ENCODE data around the gene EHMT1.

EHMT1 gene

GRCh38 chr9:137685035-137685740 is 66.4 kb downstream of the EHMT1 start:
- no peaks in the 10 kb centered on the region for H3K36me3 ChIP-seq (ENCODE audit: control insufficient read depth in 2 of 2, insufficient read depth in 2 of 2, low read length in 2 of 2)
- no peak overlapping the region for H3K27ac ChIP-seq (ENCODE audit: low read length)
- peaks cover 11% of the 10 kb centered on the region for H3K4me1 ChIP-seq (ENCODE audit: control insufficient read depth, insufficient read depth, low read length)

GRCh38 chr9:137685741-137686420 is 67.1 kb downstream of the EHMT1 start:
- Histone ChIP-seq H3K36me3 (ENCODE audit: control insufficient read depth in 2 of 2, insufficient read depth in 2 of 2, low read length in 2 of 2) (no peaks in the 10 kb centered on the region), H3K4me3 (ENCODE audit: low read length in 2 of 2) (no peak overlapping the region), H3K4me1 (ENCODE audit: control insufficient read depth, insufficient read depth, low read length) (peaks cover 9% of the 10 kb centered on the region), H3K27ac (ENCODE audit: low read length) (no peak overlapping the region), H3K9ac (ENCODE audit: low read length in 2 of 2) (no peak overlapping the region), H3K9me3 (ENCODE audit: control insufficient read depth in 2 of 2, low read length in 2 of 2) (no peaks in the 10 kb centered on the region), H3K27me3 (ENCODE audit: control insufficient read depth in 1 of 2, insufficient read depth in 2 of 2, low read length in 2 of 2) (no peaks in the 10 kb centered on the region)

More at GRCh38 chr9:137685035-137685740, 66.4 kb downstream of the EHMT1 start:
- Histone ChIP-seq H3K27me3 (ENCODE audit: control insufficient read depth in 1 of 2, insufficient read depth in 2 of 2, low read length in 2 of 2) (no peaks in the 10 kb centered on the region), H3K4me3 (ENCODE audit: low read length in 2 of 2) (no peak overlapping the region), H3K9me3 (ENCODE audit: control insufficient read depth in 2 of 2, low read length in 2 of 2) (no peaks in the 10 kb centered on the region), H3K9ac (ENCODE audit: low read length in 2 of 2) (no peak overlapping the region)

- Histone ChIP-seq H3K9ac (ENCODE audit: low read length in 2 of 2) (no peak overlapping the region), H3K9me3 (ENCODE audit: control insufficient read depth in 2 of 2, low read length in 2 of 2) (no peaks in the 10 kb centered on the region), H3K27ac (ENCODE audit: low read length) (no peak overlapping the region), H3K4me3 (ENCODE audit: low read length in 2 of 2) (no peak overlapping the region), H3K4me1 (ENCODE audit: control insufficient read depth, insufficient read depth, low read length) (peaks cover 10% of the 10 kb centered on the region), H3K27me3 (ENCODE audit: control insufficient read depth in 1 of 2, insufficient read depth in 2 of 2, low read length in 2 of 2) (no peaks in the 10 kb centered on the region), H3K36me3 (ENCODE audit: control insufficient read depth in 2 of 2, insufficient read depth in 2 of 2, low read length in 2 of 2) (no peaks in the 10 kb centered on the region)
Measured at GRCh38 chr9:137688261-137688660, 69.5 kb downstream of the EHMT1 start.

- no peak overlapping the region for H3K27ac ChIP-seq (ENCODE audit: low read length)
- H3K36me3 ChIP-seq (ENCODE audit: control insufficient read depth in 2 of 2, insufficient read depth in 2 of 2, low read length in 2 of 2): no peaks in the 10 kb centered on the region
- H3K9ac ChIP-seq (ENCODE audit: low read length in 2 of 2): peak overlapping the region in 1 of 2 donors; percentile 29
- H3K9me3 ChIP-seq (ENCODE audit: control insufficient read depth in 2 of 2, low read length in 2 of 2): no peaks in the 10 kb centered on the region
- H3K27me3 ChIP-seq (ENCODE audit: control insufficient read depth in 1 of 2, insufficient read depth in 2 of 2, low read length in 2 of 2): no peaks in the 10 kb centered on the region
- no peak overlapping the region for H3K4me3 ChIP-seq (ENCODE audit: low read length in 2 of 2)
- peaks cover 10% of the 10 kb centered on the region for H3K4me1 ChIP-seq (ENCODE audit: control insufficient read depth, insufficient read depth, low read length)
Measured at GRCh38 chr9:137688725-137689124, 69.9 kb downstream of the EHMT1 start.

GRCh38 chr9:137689745-137690529 is 71.1 kb downstream of the EHMT1 start:
- Histone ChIP-seq H3K4me3 (ENCODE audit: low read length in 2 of 2) (no peak overlapping the region), H3K36me3 (ENCODE audit: control insufficient read depth in 2 of 2, insufficient read depth in 2 of 2, low read length in 2 of 2) (no peaks in the 10 kb centered on the region), H3K27me3 (ENCODE audit: control insufficient read depth in 1 of 2, insufficient read depth in 2 of 2, low read length in 2 of 2) (no peaks in the 10 kb centered on the region), H3K9ac (ENCODE audit: low read length in 2 of 2) (no peak overlapping the region), H3K27ac (ENCODE audit: low read length) (no peak overlapping the region), H3K9me3 (ENCODE audit: control insufficient read depth in 2 of 2, low read length in 2 of 2) (no peaks in the 10 kb centered on the region), H3K4me1 (ENCODE audit: control insufficient read depth, insufficient read depth, low read length) (peaks cover 10% of the 10 kb centered on the region)

- Histone ChIP-seq H3K9me3 (ENCODE audit: control insufficient read depth in 2 of 2, low read length in 2 of 2) (no peaks in the 10 kb centered on the region), H3K27ac (ENCODE audit: low read length) (no peak overlapping the region), H3K4me3 (ENCODE audit: low read length in 2 of 2) (no peak overlapping the region), H3K4me1 (ENCODE audit: control insufficient read depth, insufficient read depth, low read length) (peaks cover 14% of the 10 kb centered on the region), H3K27me3 (ENCODE audit: control insufficient read depth in 1 of 2, insufficient read depth in 2 of 2, low read length in 2 of 2) (no peaks in the 10 kb centered on the region), H3K36me3 (ENCODE audit: control insufficient read depth in 2 of 2, insufficient read depth in 2 of 2, low read length in 2 of 2) (no peaks in the 10 kb centered on the region), H3K9ac (ENCODE audit: low read length in 2 of 2) (no peak overlapping the region)
Measured at GRCh38 chr9:137690930-137691645, 72.3 kb downstream of the EHMT1 start.

- H3K4me3 ChIP-seq (ENCODE audit: low read length in 2 of 2): no peak overlapping the region
- no peaks in the 10 kb centered on the region for H3K9me3 ChIP-seq (ENCODE audit: control insufficient read depth in 2 of 2, low read length in 2 of 2)
- peaks cover 17% of the 10 kb centered on the region for H3K4me1 ChIP-seq (ENCODE audit: control insufficient read depth, insufficient read depth, low read length)
- no peak overlapping the region for H3K27ac ChIP-seq (ENCODE audit: low read length)
- no peak overlapping the region for H3K9ac ChIP-seq (ENCODE audit: low read length in 2 of 2)
- H3K36me3 ChIP-seq (ENCODE audit: control insufficient read depth in 2 of 2, insufficient read depth in 2 of 2, low read length in 2 of 2): no peaks in the 10 kb centered on the region
- no peaks in the 10 kb centered on the region for H3K27me3 ChIP-seq (ENCODE audit: control insufficient read depth in 1 of 2, insufficient read depth in 2 of 2, low read length in 2 of 2)
Measured at GRCh38 chr9:137691646-137692351, 73.0 kb downstream of the EHMT1 start.

GRCh38 chr9:137694236-137694959 is 75.6 kb downstream of the EHMT1 start:
- H3K4me1 ChIP-seq (ENCODE audit: control insufficient read depth, insufficient read depth, low read length): peaks cover 14% of the 10 kb centered on the region
- H3K9me3 ChIP-seq (ENCODE audit: control insufficient read depth in 2 of 2, low read length in 2 of 2): no peaks in the 10 kb centered on the region
- H3K27me3 ChIP-seq (ENCODE audit: control insufficient read depth in 1 of 2, insufficient read depth in 2 of 2, low read length in 2 of 2): no peaks in the 10 kb centered on the region
- no peak overlapping the region for H3K27ac ChIP-seq (ENCODE audit: low read length)
- no peak overlapping the region for H3K9ac ChIP-seq (ENCODE audit: low read length in 2 of 2)
- H3K36me3 ChIP-seq (ENCODE audit: control insufficient read depth in 2 of 2, insufficient read depth in 2 of 2, low read length in 2 of 2): no peaks in the 10 kb centered on the region
- H3K4me3 ChIP-seq (ENCODE audit: low read length in 2 of 2): no peak overlapping the region

GRCh38 chr9:137694962-137695875 is 76.4 kb downstream of the EHMT1 start:
- H3K4me3 ChIP-seq (ENCODE audit: low read length in 2 of 2): no peak overlapping the region
- no peak overlapping the region for H3K9ac ChIP-seq (ENCODE audit: low read length in 2 of 2)
- H3K27me3 ChIP-seq (ENCODE audit: control insufficient read depth in 1 of 2, insufficient read depth in 2 of 2, low read length in 2 of 2): no peaks in the 10 kb centered on the region
- no peaks in the 10 kb centered on the region for H3K36me3 ChIP-seq (ENCODE audit: control insufficient read depth in 2 of 2, insufficient read depth in 2 of 2, low read length in 2 of 2)
- H3K9me3 ChIP-seq (ENCODE audit: control insufficient read depth in 2 of 2, low read length in 2 of 2): no peaks in the 10 kb centered on the region
- H3K4me1 ChIP-seq (ENCODE audit: control insufficient read depth, insufficient read depth, low read length): peaks cover 14% of the 10 kb centered on the region
- H3K27ac ChIP-seq (ENCODE audit: low read length): no peak overlapping the region

Measured in stomach smooth muscle (tissue), 2 donors.